ENCODE measurements around the gene TBCEL.

The TBCEL gene

GRCh38 chr11:121138259-121138658 is 114.4 kb downstream of the TBCEL start:
- no peak for DNase-seq (ENCODE audit: low spot score)

- DNase-seq (ENCODE audit: low spot score): no peak
Observed at GRCh38 chr11:121140369-121140768, 116.5 kb downstream of the TBCEL start.
